Fibroblast of pulmonary artery (primary cell): ENCODE results near the gene BLACAT1.

Source experiments
- DNase-seq: peaks from one replicate; pipeline ENCODE4 v3.0.0-alpha.2; 2010; ENCODE audit warnings: low read depth
- H3K4me3 ChIP-seq: replicated peaks from 2 replicates; pipeline ENCODE4 v1.5.1; 2011; ENCODE audit warnings: low read depth, mild to moderate bottlenecking, control low read depth, low read length, moderate library complexity
- CTCF ChIP-seq: IDR thresholded peaks from 2 replicates; pipeline ENCODE4 v1.5.1; 2011; ENCODE audit warnings: mild to moderate bottlenecking, control low read depth, low read length, inconsistent platforms; ENCODE audit errors: missing control alignments

Gene BLACAT1

GRCh38 chr1:205449254-205449749 lies 6.5 kb downstream of the BLACAT1 start:
- no peak for DNase-seq
- TF ChIP-seq CTCF, result no peak
- peak overlapping the region; percentile 45 for H3K4me3 ChIP-seq

GRCh38 chr1:205448540-205449253 lies 7.1 kb downstream of the BLACAT1 start:
- H3K4me3 ChIP-seq, result peak overlapping the region; percentile 45
- TF ChIP-seq CTCF, result no peak
- DNase-seq, result no peak

GRCh38 chr1:205447457-205448341 lies 8.1 kb downstream of the BLACAT1 start:
- no peak overlapping the region for H3K4me3 ChIP-seq
- DNase-seq, result peak; percentile 43
- TF ChIP-seq CTCF, result no peak

- TF ChIP-seq CTCF, result no peak
- DNase-seq, result peak; percentile 82
- H3K4me3 ChIP-seq, result no peak overlapping the region
Observed at GRCh38 chr1:205446828-205447227, 9.0 kb downstream of the BLACAT1 start.

GRCh38 chr1:205445646-205445935 lies 10.3 kb downstream of the BLACAT1 start:
- H3K4me3 ChIP-seq, result no peak overlapping the region
- no peak for DNase-seq
- no peak for TF ChIP-seq CTCF

- no peak for TF ChIP-seq CTCF
- H3K4me3 ChIP-seq, result no peak overlapping the region
- peak; percentile 32 for DNase-seq
Observed at GRCh38 chr1:205444931-205445645, 10.8 kb downstream of the BLACAT1 start.
